K562 (cell line): ENCODE results near the gene S1PR1. TPM values are rescaled to one million over a fixed set of nuclear protein-coding genes. Genes with fewer than 3 reads are reported as not detected.

Source experiments
- ATF7 ChIP-seq: fragments of 450-650 bp; IDR thresholded peaks from 2 replicates; pipeline ENCODE4 v1.7.1; 2014; ENCODE audit warnings: mild to moderate bottlenecking, moderate library complexity
- GABPA ChIP-seq: fragments of 200-800 bp; sonication (Bioruptor generic); conservative IDR thresholded peaks from 2 replicates; pipeline ENCODE4 v1.6.1; 2016; ENCODE audit warnings: low read depth, missing genetic modification characterization, missing compliant biosample characterization
- HSF4 ChIP-seq: fragments of 250-450 bp; sonication (Bioruptor Pico); IDR thresholded peaks from 2 replicates; pipeline ENCODE4 v2.1.2; 2022; ENCODE audit warnings: mild to moderate bottlenecking, moderate library complexity, borderline replicate concordance
- LEF1 ChIP-seq: fragments of 450-650 bp; IDR thresholded peaks from 2 replicates; pipeline ENCODE4 v1.6.1; 2016; ENCODE audit warnings: mild to moderate bottlenecking
- PHF21A ChIP-seq: fragments of 450-650 bp; IDR thresholded peaks from 2 replicates; pipeline ENCODE4 v1.6.1; 2017; ENCODE audit warnings: low read depth, borderline replicate concordance
- SP2 ChIP-seq: IDR thresholded peaks from 2 replicates; pipeline ENCODE4 v1.6.1; 2011; ENCODE audit warnings: mild to moderate bottlenecking, low read depth, low read length, moderate library complexity; ENCODE audit not compliant: poor library complexity, severe bottlenecking; ENCODE audit errors: extremely low read depth
- ZFP36 ChIP-seq: fragments of 150-350 bp; IDR thresholded peaks from 2 replicates; pipeline ENCODE4 v1.6.1; 2018; ENCODE audit warnings: low read length, low read depth; ENCODE audit not compliant: partially characterized antibody
- ZNF785 ChIP-seq: fragments of 250-450 bp; sonication (Bioruptor Pico); IDR thresholded peaks from 2 replicates; pipeline ENCODE4 v1.4.0; 2020; ENCODE audit warnings: mild to moderate bottlenecking
- polyA plus RNA-seq, 8 experiments: library from polyadenylated mRNA; depleted of rRNA in 4 of 8; stranded (reverse) in 5 of 8; unstranded in 3 of 8; fragments of >200 nt; fragmentation: Nextera tagmentation in 2 of 8; fragmentation: Illumina TruSeq in 1 of 8; extraction: Ambion mirVana in 2 of 8; extraction: Trizol in 1 of 8; gene quantifications; 2 replicates each; pipeline versions ENCODE4 v1.2.1 to v1.2.3, GENCODE V29; 2011 to 2014; ENCODE audit warnings: inconsistent platforms in 1 of 8, missing spikeins in 1 of 8
- total RNA-seq, 7 experiments: library from RNA; depleted of rRNA in 6 of 7; stranded (reverse); fragments of >200 nt in 6 of 7; fragmentation: Illumina TruSeq in 2 of 7; extraction: Trizol in 2 of 7; gene quantifications; 2 replicates each; pipeline versions ENCODE4 v1.2.1 to v1.2.3, GENCODE V29; 2011 to 2021; ENCODE audit warnings: low replicate concordance in 1 of 7
- TF ChIP-seq, protein P1 (sequence below): sonication (generic); formaldehyde crosslinking; IDR thresholded peaks from 2 replicates; pipeline ENCODE4 v1.8.0; 2022; ENCODE audit warnings: mild to moderate bottlenecking, missing genetic modification reagents
- TF ChIP-seq, protein P2 (sequence below): sonication (generic); formaldehyde crosslinking; IDR thresholded peaks from 2 replicates; pipeline ENCODE4 v1.8.0; 2022; ENCODE audit warnings: mild to moderate bottlenecking, missing genetic modification reagents, borderline replicate concordance
- TF ChIP-seq, protein P3 (sequence below): fragments of 450-650 bp; formaldehyde crosslinking; IDR thresholded peaks from 2 replicates; pipeline ENCODE4 v1.4.0; 2020; ENCODE audit warnings: mild to moderate bottlenecking, mixed read lengths
- TF ChIP-seq, protein P4 (sequence below): fragments of 450-650 bp; formaldehyde crosslinking; IDR thresholded peaks from 2 replicates; pipeline ENCODE4 v1.4.0; 2020; ENCODE audit warnings: mild to moderate bottlenecking

The S1PR1 gene
- total and polyA plus RNA-seq, 9 of the 15 experiments (the other 6 are each of a cell fraction or from before 2014, with no cell fraction given): 0.22 to 1.2 (median 0.43) TPM

DNA sequence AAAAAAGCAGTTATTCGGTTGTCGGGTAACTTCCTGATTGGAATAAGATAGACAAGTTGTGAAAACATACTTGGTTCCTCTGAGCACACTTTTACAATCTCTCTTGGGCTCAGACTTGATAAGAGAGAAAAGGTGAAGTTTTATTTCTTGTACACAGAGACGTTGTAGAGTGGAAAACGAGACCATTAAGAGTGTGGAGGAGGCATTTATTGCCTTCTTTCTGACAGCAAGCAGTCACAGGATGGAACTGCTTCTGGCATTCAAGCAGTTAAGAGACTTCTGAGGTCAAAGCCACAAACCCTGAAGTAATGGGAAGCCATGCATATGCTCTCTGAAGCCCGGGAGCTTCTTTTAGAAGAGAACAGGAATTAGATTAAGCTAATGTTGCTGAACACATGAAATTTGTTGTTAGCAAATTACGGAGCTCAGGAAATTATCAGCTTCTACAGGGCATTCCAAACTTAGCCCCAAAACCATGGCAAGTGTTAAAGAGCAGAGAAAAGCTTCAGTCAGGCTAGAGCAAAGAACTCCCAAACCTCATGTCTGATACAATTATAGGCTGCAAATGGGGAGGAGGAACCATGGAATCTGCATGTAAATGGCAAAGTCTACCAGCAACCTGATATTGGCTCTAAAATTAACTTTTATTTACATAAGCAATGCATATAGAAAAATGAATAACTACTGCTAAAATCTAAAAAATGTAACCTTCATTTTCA is 26.0 kb downstream of the S1PR1 start (continued):
- TF ChIP-seq, protein P1, sequence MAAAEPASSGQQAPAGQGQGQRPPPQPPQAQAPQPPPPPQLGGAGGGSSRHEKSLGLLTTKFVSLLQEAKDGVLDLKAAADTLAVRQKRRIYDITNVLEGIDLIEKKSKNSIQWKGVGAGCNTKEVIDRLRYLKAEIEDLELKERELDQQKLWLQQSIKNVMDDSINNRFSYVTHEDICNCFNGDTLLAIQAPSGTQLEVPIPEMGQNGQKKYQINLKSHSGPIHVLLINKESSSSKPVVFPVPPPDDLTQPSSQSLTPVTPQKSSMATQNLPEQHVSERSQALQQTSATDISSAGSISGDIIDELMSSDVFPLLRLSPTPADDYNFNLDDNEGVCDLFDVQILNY (CRISPR knock-in tag): no peak
- TF ChIP-seq ATF7: 0 out of 2 replicates have a peak, but pooled peaks have one; percentile 12
- TF ChIP-seq PHF21A: no peak
- TF ChIP-seq ZFP36: peak; percentile 44
- no peak for TF ChIP-seq HSF4 (CRISPR knock-in tag)
- no peak for TF ChIP-seq ZNF785
- TF ChIP-seq, protein P2, sequence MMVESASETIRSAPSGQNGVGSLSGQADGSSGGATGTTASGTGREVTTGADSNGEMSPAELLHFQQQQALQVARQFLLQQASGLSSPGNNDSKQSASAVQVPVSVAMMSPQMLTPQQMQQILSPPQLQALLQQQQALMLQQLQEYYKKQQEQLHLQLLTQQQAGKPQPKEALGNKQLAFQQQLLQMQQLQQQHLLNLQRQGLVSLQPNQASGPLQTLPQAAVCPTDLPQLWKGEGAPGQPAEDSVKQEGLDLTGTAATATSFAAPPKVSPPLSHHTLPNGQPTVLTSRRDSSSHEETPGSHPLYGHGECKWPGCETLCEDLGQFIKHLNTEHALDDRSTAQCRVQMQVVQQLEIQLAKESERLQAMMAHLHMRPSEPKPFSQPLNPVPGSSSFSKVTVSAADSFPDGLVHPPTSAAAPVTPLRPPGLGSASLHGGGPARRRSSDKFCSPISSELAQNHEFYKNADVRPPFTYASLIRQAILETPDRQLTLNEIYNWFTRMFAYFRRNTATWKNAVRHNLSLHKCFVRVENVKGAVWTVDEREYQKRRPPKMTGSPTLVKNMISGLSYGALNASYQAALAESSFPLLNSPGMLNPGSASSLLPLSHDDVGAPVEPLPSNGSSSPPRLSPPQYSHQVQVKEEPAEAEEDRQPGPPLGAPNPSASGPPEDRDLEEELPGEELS (CRISPR knock-in tag): no peak
- TF ChIP-seq LEF1: 0 out of 2 replicates have a peak, but pooled peaks have one; percentile 25
- TF ChIP-seq, protein P3, sequence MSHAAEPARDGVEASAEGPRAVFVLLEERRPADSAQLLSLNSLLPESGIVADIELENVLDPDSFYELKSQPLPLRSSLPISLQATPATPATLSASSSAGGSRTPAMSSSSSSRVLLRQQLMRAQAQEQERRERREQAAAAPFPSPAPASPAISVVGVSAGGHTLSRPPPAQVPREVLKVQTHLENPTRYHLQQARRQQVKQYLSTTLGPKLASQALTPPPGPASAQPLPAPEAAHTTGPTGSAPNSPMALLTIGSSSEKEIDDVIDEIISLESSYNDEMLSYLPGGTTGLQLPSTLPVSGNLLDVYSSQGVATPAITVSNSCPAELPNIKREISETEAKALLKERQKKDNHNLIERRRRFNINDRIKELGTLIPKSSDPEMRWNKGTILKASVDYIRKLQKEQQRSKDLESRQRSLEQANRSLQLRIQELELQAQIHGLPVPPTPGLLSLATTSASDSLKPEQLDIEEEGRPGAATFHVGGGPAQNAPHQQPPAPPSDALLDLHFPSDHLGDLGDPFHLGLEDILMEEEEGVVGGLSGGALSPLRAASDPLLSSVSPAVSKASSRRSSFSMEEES (CRISPR knock-in tag): no peak
- no peak for TF ChIP-seq SP2
- TF ChIP-seq, protein P4, sequence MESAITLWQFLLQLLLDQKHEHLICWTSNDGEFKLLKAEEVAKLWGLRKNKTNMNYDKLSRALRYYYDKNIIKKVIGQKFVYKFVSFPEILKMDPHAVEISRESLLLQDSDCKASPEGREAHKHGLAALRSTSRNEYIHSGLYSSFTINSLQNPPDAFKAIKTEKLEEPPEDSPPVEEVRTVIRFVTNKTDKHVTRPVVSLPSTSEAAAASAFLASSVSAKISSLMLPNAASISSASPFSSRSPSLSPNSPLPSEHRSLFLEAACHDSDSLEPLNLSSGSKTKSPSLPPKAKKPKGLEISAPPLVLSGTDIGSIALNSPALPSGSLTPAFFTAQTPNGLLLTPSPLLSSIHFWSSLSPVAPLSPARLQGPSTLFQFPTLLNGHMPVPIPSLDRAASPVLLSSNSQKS: no peak
- no peak for TF ChIP-seq GABPA (tag)
- TF ChIP-seq, all 486 proteins: peak for 13
